ENCODE data around the gene CDH10.

GRCh38 chr5:24646915-24647314 is 2.1 kb upstream of the CDH10 start:
- no peak for TF ChIP-seq EP300 (IDR thresholded peaks at IDR 0.05)
- no peak for TF ChIP-seq CTCF (IDR thresholded peaks at IDR 0.05)
- no peak for TF ChIP-seq POLR2A (IDR thresholded peaks at IDR 0.05)
